Body of pancreas (tissue), 4 donors: ENCODE results near the gene LYSMD4.

Source experiments
- CTCF ChIP-seq, 7 experiments: fragments of 450-650 bp in 4 of 7; fragments of 200-600 bp in 3 of 7; sonication (generic) in 3 of 7; IDR thresholded peaks; one replicate each; pipeline ENCODE4 v1.5.1; 2016 to 2019; ENCODE audit warnings: antibody characterized with exemption in 7 of 7
- POLR2A ChIP-seq, 3 donors: fragments of 450-650 bp; IDR thresholded peaks; one replicate each; pipeline ENCODE4 v1.6.1; 2016; ENCODE audit warnings: antibody characterized with exemption in 3 of 3, mild to moderate bottlenecking in 2 of 3

GRCh38 chr15:99721104-99721778 is 12.0 kb downstream of the LYSMD4 start:
- TF ChIP-seq POLR2A (IDR thresholded peaks at IDR 0.05): no peak
- TF ChIP-seq CTCF (IDR thresholded peaks at IDR 0.05): no peak
